HG02973 (cell line): ENCODE measurements around the gene BFSP1.
A peak's percentile ranks its signal among the peaks of the same experiment; 100 is the strongest.

ENCODE experiments used
- ATAC-seq: cut with Tn5 transposase; IDR thresholded peaks from one replicate; pipeline ENCODE4 v1.9.1; 2021; ENCODE audit warnings: moderate library complexity; ENCODE audit not compliant: unreplicated experiment

Gene BFSP1

GRCh38 chr20:17558154-17558940, 27.2 kb upstream of the BFSP1 start:
- no peak for ATAC-seq

GRCh38 chr20:17557675-17558006, 26.5 kb upstream of the BFSP1 start:
- no peak for ATAC-seq

- ATAC-seq = no peak
Measured at GRCh38 chr20:17556837-17557674, 25.9 kb upstream of the BFSP1 start.

GRCh38 chr20:17555106-17555505, 23.9 kb upstream of the BFSP1 start:
- ATAC-seq = no peak

- ATAC-seq = no peak
Measured at GRCh38 chr20:17549131-17549530, 18.0 kb upstream of the BFSP1 start.

- no peak for ATAC-seq
Measured at GRCh38 chr20:17545127-17545526, 13.9 kb upstream of the BFSP1 start.

GRCh38 chr20:17543531-17544131, 12.5 kb upstream of the BFSP1 start:
- ATAC-seq = no peak

- no peak for ATAC-seq
Measured at GRCh38 chr20:17542993-17543412, 11.8 kb upstream of the BFSP1 start.

- ATAC-seq = no peak
Measured at GRCh38 chr20:17542481-17542880, 11.3 kb upstream of the BFSP1 start.

- no peak for ATAC-seq
Measured at GRCh38 chr20:17541996-17542395, 10.8 kb upstream of the BFSP1 start.

- no peak for ATAC-seq
Measured at GRCh38 chr20:17541596-17541995, 10.4 kb upstream of the BFSP1 start.

- ATAC-seq = peak; percentile 61
Measured at GRCh38 chr20:17538517-17539170, 7.5 kb upstream of the BFSP1 start.

- no peak for ATAC-seq
Measured at GRCh38 chr20:17537959-17538358, 6.8 kb upstream of the BFSP1 start.

GRCh38 chr20:17536944-17537444, 5.8 kb upstream of the BFSP1 start:
- peak; percentile 68 for ATAC-seq

GRCh38 chr20:17534077-17534476, 2.9 kb upstream of the BFSP1 start:
- ATAC-seq = no peak

GRCh38 chr20:17533396-17533795, 2.2 kb upstream of the BFSP1 start:
- no peak for ATAC-seq

GRCh38 chr20:17531665-17532025, 466 bp upstream of the BFSP1 start:
- no peak for ATAC-seq

- no peak for ATAC-seq
Measured at GRCh38 chr20:17530153-17530552, 1.0 kb downstream of the BFSP1 start.

GRCh38 chr20:17529586-17529985, 1.6 kb downstream of the BFSP1 start:
- no peak for ATAC-seq

GRCh38 chr20:17525650-17526049, 5.5 kb downstream of the BFSP1 start:
- peak; percentile 54 for ATAC-seq

GRCh38 chr20:17525132-17525531, 6.0 kb downstream of the BFSP1 start:
- no peak for ATAC-seq
